ENCODE data around the gene EIF5AL1. TPM values are rescaled to one million over a fixed set of nuclear protein-coding genes. Genes with fewer than 3 reads are reported as not detected.
A peak's percentile ranks its signal among the peaks of the same experiment; 100 is the strongest.

Gene EIF5AL1
- total and polyA plus RNA-seq, 12 donors = 0.10 to 1.9 (median 0.43) TPM; not detected in 3

- no peak for DNase-seq
- WGBS, 4 donors = 74 to 89% (median 77%) methylated on average over 7 of the region's 7 CpGs
- TF ChIP-seq CTCF (IDR thresholded peaks at IDR 0.05) (no peak), POLR2A (IDR thresholded peaks at IDR 0.05) (no peak)
- H3K4me3 ChIP-seq = no peak overlapping the region
- no peaks in the 10 kb centered on the region for H3K36me3 ChIP-seq (replicated peaks in 1 of 2)
- peaks cover 4 to 23% of the 10 kb centered on the region in 2 donors for H3K4me1 ChIP-seq (replicated peaks in 1 of 2)
- H3K9me3 ChIP-seq (replicated peaks in 1 of 3) = no peaks in the 10 kb centered on the region
- intact Hi-C loops (cut with DNase I) = no loop called here
- H3K27ac ChIP-seq = no peak overlapping the region
- H3K27me3 ChIP-seq = no peaks in the 10 kb centered on the region
These were observed 39.9 kb upstream of the EIF5AL1 start for GRCh38 chr10:79472449-79472848.

- H3K4me1 ChIP-seq (replicated peaks in 1 of 2) = peaks cover 4 to 18% of the 10 kb centered on the region in 2 donors
- no peaks in the 10 kb centered on the region for H3K27me3 ChIP-seq
- no peaks in the 10 kb centered on the region for H3K36me3 ChIP-seq (replicated peaks in 1 of 2)
- no peak overlapping the region for H3K27ac ChIP-seq
- DNase-seq = no peak
- no peaks in the 10 kb centered on the region for H3K9me3 ChIP-seq (replicated peaks in 1 of 3)
- TF ChIP-seq POLR2A (IDR thresholded peaks at IDR 0.05) (no peak), CTCF (IDR thresholded peaks at IDR 0.05) (peak in 1 of 6 experiments; percentile 21)
- H3K4me3 ChIP-seq = no peak overlapping the region
- intact Hi-C loops (cut with DNase I) = no loop called here
- 44 to 55% (median 52%) methylated on average over 5 of the region's 5 CpGs for WGBS, 4 donors
These were observed 39.4 kb upstream of the EIF5AL1 start for GRCh38 chr10:79472951-79473350.

- no peak overlapping the region for H3K27ac ChIP-seq
- no peak overlapping the region for H3K4me3 ChIP-seq
- DNase-seq = no peak
- H3K27me3 ChIP-seq = no peaks in the 10 kb centered on the region
- H3K36me3 ChIP-seq (replicated peaks in 1 of 2) = no peaks in the 10 kb centered on the region
- WGBS, 4 donors = 62 to 79% (median 78%) methylated on average over 3 to 5 of the region's 5 CpGs
- H3K9me3 ChIP-seq (replicated peaks in 1 of 3) = no peaks in the 10 kb centered on the region
- H3K4me1 ChIP-seq (replicated peaks in 1 of 2) = peaks cover 4 to 11% of the 10 kb centered on the region in 2 donors
- intact Hi-C loops (cut with DNase I) = no loop called here
- no peak for TF ChIP-seq POLR2A (IDR thresholded peaks at IDR 0.05)
- no peak for TF ChIP-seq CTCF (IDR thresholded peaks at IDR 0.05)
These were observed 38.7 kb upstream of the EIF5AL1 start for GRCh38 chr10:79473496-79474095.

GRCh38 chr10:79475119-79475653, 37.1 kb upstream of the EIF5AL1 start:
- H3K27me3 ChIP-seq = no peaks in the 10 kb centered on the region
- intact Hi-C loops (cut with DNase I) = no loop called here
- H3K36me3 ChIP-seq (replicated peaks in 1 of 2) = no peaks in the 10 kb centered on the region
- 85 to 92% (median 89%) methylated on average over 7 of the region's 7 CpGs for WGBS, 4 donors
- peaks cover 4 to 9% of the 10 kb centered on the region in 2 donors for H3K4me1 ChIP-seq (replicated peaks in 1 of 2)
- no peak overlapping the region for H3K27ac ChIP-seq
- H3K4me3 ChIP-seq = no peak overlapping the region
- no peak for TF ChIP-seq CTCF (IDR thresholded peaks at IDR 0.05)
- no peak for TF ChIP-seq POLR2A (IDR thresholded peaks at IDR 0.05)
- H3K9me3 ChIP-seq (replicated peaks in 1 of 3) = no peaks in the 10 kb centered on the region
- DNase-seq = no peak
